WTC11 (cell line): ENCODE data around the gene GAS6. TPM values are rescaled to one million over a fixed set of nuclear protein-coding genes. Genes with fewer than 3 reads are reported as not detected.

Experiments
- ATAC-seq: fragments of 200-7000 bp; cut with Tn5 transposase; 2 replicates; pipeline ENCODE4 v1.10.0; 2021; ENCODE audit warnings: mild to moderate bottlenecking, moderate library complexity
- CTCF ChIA-PET: fragments of 300-600 bp; sonication (Branson Sonifier 250); formaldehyde crosslinking; loops from one replicate; lab custom pipeline; 2021; ENCODE audit warnings: antibody characterized with exemption; lab: Charles Lee
- POLR2A ChIA-PET: fragments of 350-600 bp; sonication (Branson Sonifier 250); formaldehyde crosslinking; loops from one replicate; lab custom pipeline; 2021; ENCODE audit warnings: antibody characterized with exemption; lab: Charles Lee
- DNase-seq: peaks from one replicate; pipeline ENCODE4 v3.0.0; 2021; ENCODE audit warnings: low spot score
- H3K27ac Mint-ChIP-seq: 2 replicates; pipeline ENCODE4 v1.8.0; 2021; ENCODE audit warnings: mixed read lengths
- H3K27me3 Mint-ChIP-seq: 2 replicates; pipeline ENCODE4 v1.8.0; 2021; ENCODE audit warnings: low read depth, mild to moderate bottlenecking, moderate library complexity, mixed read lengths
- H3K36me3 Mint-ChIP-seq: 2 replicates; pipeline ENCODE4 v1.8.0; 2021; ENCODE audit warnings: mixed read lengths
- H3K4me1 Mint-ChIP-seq: 2 replicates; pipeline ENCODE4 v1.8.0; 2022; ENCODE audit warnings: mixed read lengths
- H3K4me3 Mint-ChIP-seq: 2 replicates; pipeline ENCODE4 v1.8.0; 2021; ENCODE audit warnings: mild to moderate bottlenecking, moderate library complexity, mixed read lengths
- H3K9me3 Mint-ChIP-seq: 2 replicates; pipeline ENCODE4 v1.8.0; 2021; ENCODE audit warnings: mixed read lengths
- ATF1 ChIP-seq: sonication (generic); formaldehyde crosslinking; IDR thresholded peaks from 2 replicates; pipeline ENCODE4 v1.8.1; 2023; ENCODE audit warnings: mild to moderate bottlenecking, moderate library complexity, missing genetic modification reagents
- ETV6 ChIP-seq: sonication (generic); formaldehyde crosslinking; IDR thresholded peaks from 2 replicates; pipeline ENCODE4 v1.8.1; 2022; ENCODE audit warnings: mild to moderate bottlenecking, missing genetic modification reagents
- FOXK1 ChIP-seq: sonication (generic); formaldehyde crosslinking; IDR thresholded peaks from 2 replicates; pipeline ENCODE4 v1.8.0; 2022; ENCODE audit warnings: mild to moderate bottlenecking, moderate library complexity, missing genetic modification reagents
- FOXP1 ChIP-seq: sonication (generic); formaldehyde crosslinking; IDR thresholded peaks from 2 replicates; pipeline ENCODE4 v1.8.0; 2022; ENCODE audit warnings: missing genetic modification reagents, mild to moderate bottlenecking, moderate library complexity, borderline replicate concordance
- JAZF1 ChIP-seq: fragments of 250-450 bp; sonication (Bioruptor Pico); IDR thresholded peaks from 2 replicates; pipeline ENCODE4 v1.9.0; 2021; ENCODE audit warnings: moderate library complexity, mild to moderate bottlenecking, inconsistent platforms
- JUN ChIP-seq: sonication (generic); formaldehyde crosslinking; IDR thresholded peaks from 2 replicates; pipeline ENCODE4 v1.8.0; 2023; ENCODE audit warnings: mild to moderate bottlenecking, missing genetic modification reagents
- MXD4 ChIP-seq: fragments of 250-450 bp; sonication (Bioruptor Pico); IDR thresholded peaks from 2 replicates; pipeline ENCODE4 v1.8.0; 2021; ENCODE audit warnings: mild to moderate bottlenecking, moderate library complexity, borderline replicate concordance
- NR1H2 ChIP-seq: sonication (generic); formaldehyde crosslinking; IDR thresholded peaks from 2 replicates; pipeline ENCODE4 v1.9.0; 2021; ENCODE audit warnings: mild to moderate bottlenecking, moderate library complexity, missing genetic modification reagents
- NR3C1 ChIP-seq: sonication (generic); formaldehyde crosslinking; conservative IDR thresholded peaks from 2 replicates; pipeline ENCODE4 v1.8.1; 2023; ENCODE audit warnings: low read depth, mild to moderate bottlenecking, missing genetic modification reagents
- RELA ChIP-seq: sonication (generic); formaldehyde crosslinking; IDR thresholded peaks from 2 replicates; pipeline ENCODE4 v1.8.1; 2022; ENCODE audit warnings: missing genetic modification reagents, mild to moderate bottlenecking, borderline replicate concordance
- RORB ChIP-seq: fragments of 250-450 bp; sonication (Bioruptor Pico); IDR thresholded peaks from 2 replicates; pipeline ENCODE4 v1.9.0; 2021; ENCODE audit warnings: mild to moderate bottlenecking
- SMAD3 ChIP-seq: sonication (generic); formaldehyde crosslinking; IDR thresholded peaks from 2 replicates; pipeline ENCODE4 v1.8.0; 2022; ENCODE audit warnings: missing genetic modification reagents, mild to moderate bottlenecking, borderline replicate concordance
- SOX15 ChIP-seq: fragments of 250-450 bp; sonication (Bioruptor Pico); IDR thresholded peaks from 2 replicates; pipeline ENCODE4 v1.9.0; 2021; ENCODE audit warnings: mild to moderate bottlenecking
- TEAD4 ChIP-seq: sonication (generic); formaldehyde crosslinking; IDR thresholded peaks from 2 replicates; pipeline ENCODE4 v1.8.0; 2022; ENCODE audit warnings: mild to moderate bottlenecking, missing genetic modification reagents
- TP53 ChIP-seq: sonication (generic); formaldehyde crosslinking; IDR thresholded peaks from 2 replicates; pipeline ENCODE4 v1.8.1; 2023; ENCODE audit warnings: mild to moderate bottlenecking, missing genetic modification reagents
- ZBTB21 ChIP-seq: sonication (generic); formaldehyde crosslinking; IDR thresholded peaks from 2 replicates; pipeline ENCODE4 v1.8.1; 2023; ENCODE audit warnings: mild to moderate bottlenecking, missing genetic modification reagents, borderline replicate concordance
- ZNF396 ChIP-seq: fragments of 250-450 bp; sonication (Bioruptor Pico); IDR thresholded peaks from 2 replicates; pipeline ENCODE4 v1.8.0; 2021; ENCODE audit warnings: mild to moderate bottlenecking, moderate library complexity, borderline replicate concordance
- ZNF423 ChIP-seq: fragments of 250-450 bp; sonication (Bioruptor Pico); IDR thresholded peaks from 2 replicates; pipeline ENCODE4 v2.1.2; 2022; ENCODE audit warnings: mild to moderate bottlenecking, moderate library complexity
- total RNA-seq: library from RNA; stranded (reverse); gene quantifications from 3 replicates; pipeline ENCODE4 v1.2.3, GENCODE V29; 2021
- TF ChIP-seq, protein P1 (sequence below): sonication (generic); formaldehyde crosslinking; conservative IDR thresholded peaks from 2 replicates; pipeline ENCODE4 v1.8.1; 2022; ENCODE audit warnings: mild to moderate bottlenecking, missing genetic modification reagents
- TF ChIP-seq, protein P2 (sequence below): sonication (generic); formaldehyde crosslinking; IDR thresholded peaks from 2 replicates; pipeline ENCODE4 v1.8.1; 2023; ENCODE audit warnings: mild to moderate bottlenecking, moderate library complexity, missing genetic modification reagents
- TF ChIP-seq, protein P3 (sequence below): fragments of 250-450 bp; sonication (Bioruptor Pico); conservative IDR thresholded peaks from 2 replicates; pipeline ENCODE4 v1.9.0; 2021; ENCODE audit warnings: mild to moderate bottlenecking
- TF ChIP-seq, protein P4 (sequence below): sonication (generic); formaldehyde crosslinking; IDR thresholded peaks from 2 replicates; pipeline ENCODE4 v1.8.1; 2022; ENCODE audit warnings: low read depth, mild to moderate bottlenecking, moderate library complexity, missing genetic modification reagents, borderline replicate concordance

GAS6 gene
- total RNA-seq, 1 experiment from 2014 or later: 29.4 TPM

DNA sequence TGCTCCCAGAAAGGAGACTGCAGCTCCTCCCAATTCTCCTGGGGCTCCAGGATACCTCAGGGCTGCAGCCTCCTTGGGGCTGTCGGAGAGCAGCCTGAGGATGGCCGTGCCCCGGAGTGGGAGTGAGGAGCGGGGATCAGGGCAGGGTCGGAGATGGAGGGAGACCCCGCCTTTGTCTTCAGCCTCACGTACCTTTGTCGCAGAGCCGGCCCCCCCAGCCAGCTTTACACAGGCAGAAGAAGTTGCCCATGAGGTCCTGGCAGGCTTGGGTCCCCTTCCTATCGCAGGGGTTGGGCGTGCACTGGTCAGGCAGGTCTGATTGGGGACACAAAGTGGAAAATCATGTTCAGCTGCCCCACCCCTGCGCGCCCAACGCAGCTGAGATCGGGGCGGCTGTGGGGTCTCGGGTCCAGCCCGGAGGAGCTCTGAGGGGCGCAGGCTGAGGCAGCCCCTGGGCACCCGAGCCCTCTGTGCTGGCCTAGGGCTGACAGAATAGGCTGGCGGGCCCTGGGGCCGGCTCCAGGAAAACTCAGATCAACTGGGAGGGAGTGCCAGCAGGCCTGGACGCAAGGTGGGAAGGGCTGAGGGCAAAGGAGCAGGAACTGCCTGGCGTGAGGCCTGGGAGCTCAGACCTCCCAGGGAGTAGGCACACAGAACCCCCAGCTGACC is 24.2 kb downstream of the GAS6 start:
- TF ChIP-seq, protein P1, sequence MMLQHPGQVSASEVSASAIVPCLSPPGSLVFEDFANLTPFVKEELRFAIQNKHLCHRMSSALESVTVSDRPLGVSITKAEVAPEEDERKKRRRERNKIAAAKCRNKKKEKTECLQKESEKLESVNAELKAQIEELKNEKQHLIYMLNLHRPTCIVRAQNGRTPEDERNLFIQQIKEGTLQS: no peak
- no peak for TF ChIP-seq MXD4
- no peak for TF ChIP-seq ZBTB21
- TF ChIP-seq SMAD3 (CRISPR knock-in tag): no peak
- TF ChIP-seq SOX15 (CRISPR knock-in tag): no peak
- TF ChIP-seq JAZF1 (CRISPR knock-in tag): no peak
- TF ChIP-seq TEAD4 (CRISPR knock-in tag): no peak
- TF ChIP-seq NR3C1 (CRISPR knock-in tag): no peak
- TF ChIP-seq, protein P2, sequence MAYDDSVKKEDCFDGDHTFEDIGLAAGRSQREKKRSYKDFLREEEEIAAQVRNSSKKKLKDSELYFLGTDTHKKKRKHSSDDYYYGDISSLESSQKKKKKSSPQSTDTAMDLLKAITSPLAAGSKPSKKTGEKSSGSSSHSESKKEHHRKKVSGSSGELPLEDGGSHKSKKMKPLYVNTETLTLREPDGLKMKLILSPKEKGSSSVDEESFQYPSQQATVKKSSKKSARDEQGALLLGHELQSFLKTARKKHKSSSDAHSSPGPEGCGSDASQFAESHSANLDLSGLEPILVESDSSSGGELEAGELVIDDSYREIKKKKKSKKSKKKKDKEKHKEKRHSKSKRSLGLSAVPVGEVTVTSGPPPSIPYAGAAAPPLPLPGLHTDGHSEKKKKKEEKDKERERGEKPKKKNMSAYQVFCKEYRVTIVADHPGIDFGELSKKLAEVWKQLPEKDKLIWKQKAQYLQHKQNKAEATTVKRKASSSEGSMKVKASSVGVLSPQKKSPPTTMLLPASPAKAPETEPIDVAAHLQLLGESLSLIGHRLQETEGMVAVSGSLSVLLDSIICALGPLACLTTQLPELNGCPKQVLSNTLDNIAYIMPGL (CRISPR knock-in tag): no peak
- TF ChIP-seq FOXP1 (CRISPR knock-in tag): no peak
- no peak for TF ChIP-seq RELA (CRISPR knock-in tag)
- TF ChIP-seq RORB (CRISPR knock-in tag): no peak
- no peak for TF ChIP-seq JUN
- TF ChIP-seq, protein P3, sequence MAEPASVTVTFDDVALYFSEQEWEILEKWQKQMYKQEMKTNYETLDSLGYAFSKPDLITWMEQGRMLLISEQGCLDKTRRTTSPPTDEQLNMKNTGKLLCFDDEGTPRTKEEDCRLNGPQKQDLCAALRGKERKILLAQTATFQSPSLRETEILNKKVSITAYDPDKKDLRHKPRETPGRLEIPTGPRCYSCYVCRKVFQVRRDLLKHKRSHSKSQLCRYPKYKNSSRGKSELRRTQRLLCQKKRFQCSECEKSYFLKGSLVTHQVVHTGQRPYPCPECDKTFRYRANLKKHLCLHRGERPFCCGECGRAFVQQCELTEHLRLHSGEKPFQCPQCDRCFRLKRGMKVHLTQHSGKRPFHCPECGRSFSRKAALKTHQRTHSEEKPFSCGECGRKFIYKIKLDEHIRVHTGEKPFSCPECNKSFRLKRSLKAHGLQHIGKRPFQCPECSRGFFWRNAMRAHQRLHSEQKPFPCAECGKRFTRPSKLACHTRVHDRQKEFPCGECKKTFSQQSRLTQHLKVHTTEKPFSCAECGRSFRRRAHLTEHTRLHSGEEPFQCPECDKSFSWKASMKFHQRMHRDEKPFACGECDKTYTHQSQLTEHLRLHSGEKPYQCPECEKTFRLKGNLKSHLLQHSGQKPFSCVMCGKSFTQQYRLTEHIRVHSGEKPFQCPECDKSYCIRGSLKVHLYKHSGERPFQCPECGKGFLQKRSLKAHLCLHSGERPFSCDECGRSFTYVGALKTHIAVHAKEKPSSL (CRISPR knock-in tag): no peak
- TF ChIP-seq ZNF396 (CRISPR knock-in tag): no peak
- TF ChIP-seq, protein P4, sequence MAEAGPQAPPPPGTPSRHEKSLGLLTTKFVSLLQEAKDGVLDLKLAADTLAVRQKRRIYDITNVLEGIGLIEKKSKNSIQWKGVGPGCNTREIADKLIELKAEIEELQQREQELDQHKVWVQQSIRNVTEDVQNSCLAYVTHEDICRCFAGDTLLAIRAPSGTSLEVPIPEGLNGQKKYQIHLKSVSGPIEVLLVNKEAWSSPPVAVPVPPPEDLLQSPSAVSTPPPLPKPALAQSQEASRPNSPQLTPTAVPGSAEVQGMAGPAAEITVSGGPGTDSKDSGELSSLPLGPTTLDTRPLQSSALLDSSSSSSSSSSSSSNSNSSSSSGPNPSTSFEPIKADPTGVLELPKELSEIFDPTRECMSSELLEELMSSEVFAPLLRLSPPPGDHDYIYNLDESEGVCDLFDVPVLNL (CRISPR knock-in tag): no peak
- no peak for TF ChIP-seq ZNF423
- ChIA-PET CTCF (interaction anchor here (1.1 to 1.5 kb wide), 2 partner anchors 65 to 98 kb away, joined by 3 read pairs; no protein-coding TSS in a partner anchor), POLR2A (no interaction called here)
- ATAC-seq (no peak), DNase-seq (no peak)
- no peaks in the 10 kb centered on the region for H3K27me3 Mint-ChIP-seq
- H3K4me1 Mint-ChIP-seq: peaks cover 16% of the 10 kb centered on the region
- H3K36me3 Mint-ChIP-seq: no peaks in the 10 kb centered on the region; the same call in 1 of the 2 replicates
- H3K4me3 Mint-ChIP-seq: no peak overlapping the region
- no peak overlapping the region for H3K27ac Mint-ChIP-seq
- no peaks in the 10 kb centered on the region for H3K9me3 Mint-ChIP-seq

DNA sequence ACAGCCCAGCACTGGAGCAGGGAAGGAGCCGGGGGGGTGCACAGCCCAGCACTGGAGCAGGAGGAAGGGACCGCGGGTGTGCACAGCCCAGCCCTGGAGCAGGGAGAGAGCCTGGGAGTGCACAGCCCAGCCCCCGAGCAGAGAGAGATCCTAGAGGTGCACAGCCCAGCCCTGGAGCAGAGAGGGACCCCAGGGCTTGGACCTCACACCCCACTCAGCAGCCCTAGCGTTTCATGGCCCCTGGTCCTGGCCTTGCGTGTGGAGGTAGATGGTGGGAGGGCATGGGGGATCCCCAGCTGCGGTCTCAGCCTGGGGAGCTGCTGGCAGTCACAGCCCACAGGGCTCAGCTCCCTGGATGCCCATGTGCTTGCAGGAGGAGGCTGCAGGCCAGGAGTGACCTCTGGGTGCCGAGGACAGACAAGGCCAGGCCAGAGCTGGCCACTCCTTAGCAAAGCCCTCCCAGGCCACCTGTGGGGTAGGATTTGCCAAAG is 25.1 kb downstream of the GAS6 start:
- Mint-ChIP-seq H3K9me3 (no peaks in the 10 kb centered on the region), H3K27ac (no peak overlapping the region), H3K4me3 (no peak overlapping the region), H3K36me3 (peaks cover 5% of the 10 kb centered on the region; the same call in 1 of the 2 replicates), H3K27me3 (no peaks in the 10 kb centered on the region), H3K4me1 (peaks cover 16% of the 10 kb centered on the region)
- TF ChIP-seq TP53 (CRISPR knock-in tag) (no peak), ETV6 (CRISPR knock-in tag) (no peak), NR1H2 (CRISPR knock-in tag) (no peak), ATF1 (no peak), FOXK1 (CRISPR knock-in tag) (no peak)
- ATAC-seq: no peak
- ChIA-PET POLR2A (no interaction called here), CTCF (interaction anchor here (1.1 kb wide), 1 partner anchor 97 kb away, joined by 3 read pairs; no protein-coding TSS in a partner anchor)
- DNase-seq: no peak
